ENCODE data around the gene SP5.

SP5 gene

DNA sequence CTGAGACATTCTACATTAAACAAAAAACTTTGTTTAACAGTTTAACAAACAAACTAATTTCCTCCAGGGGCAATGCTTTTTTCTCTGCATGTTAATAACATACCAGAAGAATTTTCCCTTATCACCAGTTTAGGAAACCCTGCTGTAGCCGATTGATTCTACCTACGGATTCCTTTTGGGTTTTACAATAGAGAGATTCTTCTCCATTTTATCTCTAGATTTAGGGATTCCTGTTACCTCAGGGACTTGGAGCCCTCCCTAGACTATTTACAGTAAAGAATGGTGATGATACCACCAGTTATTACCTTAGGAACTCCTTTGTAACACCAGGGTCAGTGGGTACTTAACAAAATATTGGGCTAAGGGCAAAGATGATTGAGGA lies 49.7 kb downstream of the SP5 start:
- H3K4me3 ChIP-seq (ENCODE audit: low read depth, low read length), result no peak overlapping the region
- TF ChIP-seq, protein P1, sequence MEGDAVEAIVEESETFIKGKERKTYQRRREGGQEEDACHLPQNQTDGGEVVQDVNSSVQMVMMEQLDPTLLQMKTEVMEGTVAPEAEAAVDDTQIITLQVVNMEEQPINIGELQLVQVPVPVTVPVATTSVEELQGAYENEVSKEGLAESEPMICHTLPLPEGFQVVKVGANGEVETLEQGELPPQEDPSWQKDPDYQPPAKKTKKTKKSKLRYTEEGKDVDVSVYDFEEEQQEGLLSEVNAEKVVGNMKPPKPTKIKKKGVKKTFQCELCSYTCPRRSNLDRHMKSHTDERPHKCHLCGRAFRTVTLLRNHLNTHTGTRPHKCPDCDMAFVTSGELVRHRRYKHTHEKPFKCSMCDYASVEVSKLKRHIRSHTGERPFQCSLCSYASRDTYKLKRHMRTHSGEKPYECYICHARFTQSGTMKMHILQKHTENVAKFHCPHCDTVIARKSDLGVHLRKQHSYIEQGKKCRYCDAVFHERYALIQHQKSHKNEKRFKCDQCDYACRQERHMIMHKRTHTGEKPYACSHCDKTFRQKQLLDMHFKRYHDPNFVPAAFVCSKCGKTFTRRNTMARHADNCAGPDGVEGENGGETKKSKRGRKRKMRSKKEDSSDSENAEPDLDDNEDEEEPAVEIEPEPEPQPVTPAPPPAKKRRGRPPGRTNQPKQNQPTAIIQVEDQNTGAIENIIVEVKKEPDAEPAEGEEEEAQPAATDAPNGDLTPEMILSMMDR (IDR thresholded peaks at IDR 0.05; ENCODE audit: borderline replicate concordance, insufficient read depth, low read depth, low read length), result no peak

DNA sequence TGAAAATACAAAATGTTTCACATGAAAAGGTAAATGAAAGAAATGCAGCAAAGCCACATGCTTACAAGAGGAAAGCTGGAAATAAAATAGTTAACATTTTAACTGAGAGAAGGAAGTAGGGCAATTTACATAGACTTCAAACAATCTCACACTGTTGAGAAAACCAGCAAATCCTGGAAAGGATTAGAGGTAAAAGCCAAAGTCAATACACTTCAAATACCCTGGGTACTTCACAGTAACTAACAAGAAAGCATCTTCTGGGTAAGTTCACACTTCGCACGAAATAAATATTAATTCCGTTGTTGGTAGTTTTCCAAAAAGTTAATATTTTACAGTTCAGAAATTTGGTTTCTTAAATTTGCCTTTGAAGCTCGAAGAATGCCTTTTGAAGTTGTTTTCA lies 51.6 kb downstream of the SP5 start:
- TF ChIP-seq, protein P1 (IDR thresholded peaks at IDR 0.05; ENCODE audit: borderline replicate concordance, insufficient read depth, low read depth, low read length), result no peak
- no peak overlapping the region for H3K4me3 ChIP-seq (ENCODE audit: low read depth, low read length)

All from GM12875 (cell line).